Stomach (tissue), 4 donors: ENCODE data around the gene OR11A1.

Experiments used
- CTCF ChIP-seq, 7 experiments: fragments of 450-650 bp in 4 of 7; fragments of 200-600 bp in 3 of 7; sonication (generic) in 3 of 7; IDR thresholded peaks; one replicate each; pipeline ENCODE4 v1.5.1; 2016 to 2019; ENCODE audit warnings: antibody characterized with exemption in 7 of 7, control low read depth in 2 of 7, mild to moderate bottlenecking in 1 of 7
- POLR2A ChIP-seq, 4 donors: fragments of 450-650 bp; IDR thresholded peaks; one replicate each; pipeline ENCODE4 v1.6.1; 2016; ENCODE audit warnings: antibody characterized with exemption in 4 of 4, control low read depth in 2 of 4, mild to moderate bottlenecking in 1 of 4, moderate library complexity in 1 of 4
- POLR2AphosphoS5 ChIP-seq, 3 donors: sonication (generic); formaldehyde crosslinking; IDR thresholded peaks; one replicate each; pipeline ENCODE4 v1.6.1; 2016; ENCODE audit warnings: antibody characterized with exemption in 3 of 3

GRCh38 chr6:29486577-29486976 lies 29.7 kb upstream of the OR11A1 start:
- TF ChIP-seq CTCF (IDR thresholded peaks at IDR 0.05): no peak
- no peak for TF ChIP-seq POLR2AphosphoS5 (IDR thresholded peaks at IDR 0.05)
- no peak for TF ChIP-seq POLR2A (IDR thresholded peaks at IDR 0.05)
